ENCODE results near the gene TMUB2.
A peak's percentile ranks its signal among the peaks of the same experiment; 100 is the strongest.

The TMUB2 gene

DNA sequence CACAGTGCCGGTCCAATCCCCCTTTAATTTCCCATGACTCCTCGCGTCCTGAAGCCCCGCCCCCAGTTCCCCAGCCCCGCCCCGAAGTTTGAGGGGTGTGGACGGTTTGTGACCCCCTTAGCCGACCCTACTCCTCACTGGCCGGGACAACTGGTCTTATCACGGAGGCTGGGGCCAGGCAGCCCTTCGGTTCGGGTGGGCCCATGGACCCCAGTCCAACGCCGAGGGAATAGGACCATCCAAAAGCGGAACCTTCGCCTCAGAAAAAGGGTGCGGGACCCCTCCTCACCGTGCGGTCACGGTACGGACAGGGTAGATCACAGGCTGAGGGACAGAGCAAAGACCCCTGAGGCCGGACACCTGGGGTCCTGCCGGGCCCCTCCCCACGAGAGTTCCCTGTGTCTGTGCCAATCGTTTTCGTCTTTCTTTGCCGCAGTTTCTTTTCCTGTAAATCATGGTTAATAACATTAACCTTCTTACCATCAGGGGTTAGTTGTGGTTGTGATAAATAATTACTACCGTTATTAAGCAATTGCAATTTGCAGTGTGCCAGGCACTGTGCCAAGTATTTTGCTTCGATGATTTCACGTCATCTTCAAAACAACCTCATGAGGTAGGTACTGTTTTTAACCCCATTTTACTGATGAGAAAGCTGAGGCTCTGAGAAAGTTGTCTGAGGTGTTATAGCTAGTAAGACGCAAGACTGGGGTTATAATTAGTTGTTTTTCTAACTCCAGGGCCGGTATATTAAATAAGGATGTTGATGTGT lies 543 bp downstream of the TMUB2 start:
- TF ChIP-seq FOXP2 (optimal IDR thresholded peaks at IDR 0.05; ENCODE audit: borderline replicate concordance, extremely low read depth, extremely low read length, insufficient read depth) (peak; percentile 47), TAF1 (IDR thresholded peaks at IDR 0.05; ENCODE audit: borderline replicate concordance, insufficient read depth, low read length) (no peak)

DNA sequence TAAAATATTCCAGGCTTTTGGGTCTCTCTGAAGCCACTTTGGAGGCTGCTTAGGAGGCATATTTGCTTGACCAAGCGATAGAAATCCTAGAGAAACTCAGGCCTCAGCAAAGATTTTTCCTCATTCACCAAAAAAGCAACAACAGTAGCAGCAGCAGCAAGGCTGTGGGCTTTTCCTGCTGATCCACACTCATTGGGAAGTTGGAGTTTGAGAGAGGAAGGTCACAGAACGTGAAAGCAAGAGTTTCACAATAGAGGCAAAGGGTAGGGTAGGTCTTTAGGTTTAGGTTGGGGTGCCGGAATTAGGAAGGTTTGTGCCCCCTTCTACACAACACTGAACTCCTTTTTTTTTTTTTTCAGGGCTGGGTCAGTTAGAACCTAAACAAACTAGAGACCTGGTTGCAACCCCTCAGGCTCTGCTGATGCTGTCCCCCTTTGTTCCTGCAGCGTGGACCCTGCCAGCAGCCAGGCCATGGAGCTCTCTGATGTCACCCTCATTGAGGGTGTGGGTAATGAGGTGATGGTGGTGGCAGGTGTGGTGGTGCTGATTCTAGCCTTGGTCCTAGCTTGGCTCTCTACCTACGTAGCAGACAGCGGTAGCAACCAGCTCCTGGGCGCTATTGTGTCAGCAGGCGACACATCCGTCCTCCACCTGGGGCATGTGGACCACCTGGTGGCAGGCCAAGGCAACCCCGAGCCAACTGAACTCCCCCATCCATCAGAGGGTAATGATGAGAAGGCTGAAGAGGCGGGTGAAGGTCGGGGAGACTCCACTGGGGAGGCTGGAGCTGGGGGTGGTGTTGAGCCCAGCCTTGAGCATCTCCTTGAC lies 2.0 kb downstream of the TMUB2 start:
- TF ChIP-seq, protein P1, sequence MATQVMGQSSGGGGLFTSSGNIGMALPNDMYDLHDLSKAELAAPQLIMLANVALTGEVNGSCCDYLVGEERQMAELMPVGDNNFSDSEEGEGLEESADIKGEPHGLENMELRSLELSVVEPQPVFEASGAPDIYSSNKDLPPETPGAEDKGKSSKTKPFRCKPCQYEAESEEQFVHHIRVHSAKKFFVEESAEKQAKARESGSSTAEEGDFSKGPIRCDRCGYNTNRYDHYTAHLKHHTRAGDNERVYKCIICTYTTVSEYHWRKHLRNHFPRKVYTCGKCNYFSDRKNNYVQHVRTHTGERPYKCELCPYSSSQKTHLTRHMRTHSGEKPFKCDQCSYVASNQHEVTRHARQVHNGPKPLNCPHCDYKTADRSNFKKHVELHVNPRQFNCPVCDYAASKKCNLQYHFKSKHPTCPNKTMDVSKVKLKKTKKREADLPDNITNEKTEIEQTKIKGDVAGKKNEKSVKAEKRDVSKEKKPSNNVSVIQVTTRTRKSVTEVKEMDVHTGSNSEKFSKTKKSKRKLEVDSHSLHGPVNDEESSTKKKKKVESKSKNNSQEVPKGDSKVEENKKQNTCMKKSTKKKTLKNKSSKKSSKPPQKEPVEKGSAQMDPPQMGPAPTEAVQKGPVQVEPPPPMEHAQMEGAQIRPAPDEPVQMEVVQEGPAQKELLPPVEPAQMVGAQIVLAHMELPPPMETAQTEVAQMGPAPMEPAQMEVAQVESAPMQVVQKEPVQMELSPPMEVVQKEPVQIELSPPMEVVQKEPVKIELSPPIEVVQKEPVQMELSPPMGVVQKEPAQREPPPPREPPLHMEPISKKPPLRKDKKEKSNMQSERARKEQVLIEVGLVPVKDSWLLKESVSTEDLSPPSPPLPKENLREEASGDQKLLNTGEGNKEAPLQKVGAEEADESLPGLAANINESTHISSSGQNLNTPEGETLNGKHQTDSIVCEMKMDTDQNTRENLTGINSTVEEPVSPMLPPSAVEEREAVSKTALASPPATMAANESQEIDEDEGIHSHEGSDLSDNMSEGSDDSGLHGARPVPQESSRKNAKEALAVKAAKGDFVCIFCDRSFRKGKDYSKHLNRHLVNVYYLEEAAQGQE (IDR thresholded peaks at IDR 0.05; ENCODE audit: insufficient read depth in 1 of 2, low read depth in 2 of 2, low read length in 2 of 2), result no peak
- no peak for TF ChIP-seq SIN3A (IDR thresholded peaks at IDR 0.05; ENCODE audit: borderline replicate concordance, insufficient read depth, low read length)
- TF ChIP-seq POLR2AphosphoS5 (IDR thresholded peaks at IDR 0.05; ENCODE audit: low read depth, low read length), result no peak
- TF ChIP-seq FOXP2 (optimal IDR thresholded peaks at IDR 0.05; ENCODE audit: borderline replicate concordance, extremely low read depth, extremely low read length, insufficient read depth), result no peak
- TF ChIP-seq TAF1 (IDR thresholded peaks at IDR 0.05; ENCODE audit: borderline replicate concordance, insufficient read depth, low read length), result no peak

DNA sequence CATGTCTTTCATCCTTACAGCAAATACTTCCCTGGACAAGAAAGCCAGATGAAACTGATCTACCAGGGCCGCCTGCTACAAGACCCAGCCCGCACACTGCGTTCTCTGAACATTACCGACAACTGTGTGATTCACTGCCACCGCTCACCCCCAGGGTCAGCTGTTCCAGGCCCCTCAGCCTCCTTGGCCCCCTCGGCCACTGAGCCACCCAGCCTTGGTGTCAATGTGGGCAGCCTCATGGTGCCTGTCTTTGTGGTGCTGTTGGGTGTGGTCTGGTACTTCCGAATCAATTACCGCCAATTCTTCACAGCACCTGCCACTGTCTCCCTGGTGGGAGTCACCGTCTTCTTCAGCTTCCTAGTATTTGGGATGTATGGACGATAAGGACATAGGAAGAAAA lies 3.7 kb downstream of the TMUB2 start:
- TF ChIP-seq SIN3A (IDR thresholded peaks at IDR 0.05; ENCODE audit: borderline replicate concordance, insufficient read depth, low read length), result no peak
- no peak for TF ChIP-seq POLR2AphosphoS5 (IDR thresholded peaks at IDR 0.05; ENCODE audit: low read depth, low read length)
- TF ChIP-seq, protein P1 (IDR thresholded peaks at IDR 0.05; ENCODE audit: insufficient read depth in 1 of 2, low read depth in 2 of 2, low read length in 2 of 2), result no peak
- TF ChIP-seq TAF1 (IDR thresholded peaks at IDR 0.05; ENCODE audit: borderline replicate concordance, insufficient read depth, low read length), result no peak
- TF ChIP-seq FOXP2 (optimal IDR thresholded peaks at IDR 0.05; ENCODE audit: borderline replicate concordance, extremely low read depth, extremely low read length, insufficient read depth), result no peak

DNA sequence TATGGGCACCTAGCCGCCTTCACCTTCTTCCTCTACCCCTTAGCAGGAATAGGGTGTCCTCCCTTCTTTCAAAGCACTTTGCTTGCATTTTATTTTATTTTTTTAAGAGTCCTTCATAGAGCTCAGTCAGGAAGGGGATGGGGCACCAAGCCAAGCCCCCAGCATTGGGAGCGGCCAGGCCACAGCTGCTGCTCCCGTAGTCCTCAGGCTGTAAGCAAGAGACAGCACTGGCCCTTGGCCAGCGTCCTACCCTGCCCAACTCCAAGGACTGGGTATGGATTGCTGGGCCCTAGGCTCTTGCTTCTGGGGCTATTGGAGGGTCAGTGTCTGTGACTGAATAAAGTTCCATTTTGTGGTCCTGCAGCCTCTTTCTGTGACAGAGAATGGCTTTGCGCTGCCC lies 4.6 kb downstream of the TMUB2 start:
- TF ChIP-seq FOXP2 (optimal IDR thresholded peaks at IDR 0.05; ENCODE audit: borderline replicate concordance, extremely low read depth, extremely low read length, insufficient read depth), result no peak
- no peak for TF ChIP-seq SIN3A (IDR thresholded peaks at IDR 0.05; ENCODE audit: borderline replicate concordance, insufficient read depth, low read length)
- TF ChIP-seq, protein P1 (IDR thresholded peaks at IDR 0.05; ENCODE audit: insufficient read depth in 1 of 2, low read depth in 2 of 2, low read length in 2 of 2), result no peak
- no peak for TF ChIP-seq POLR2AphosphoS5 (IDR thresholded peaks at IDR 0.05; ENCODE audit: low read depth, low read length)
- TF ChIP-seq TAF1 (IDR thresholded peaks at IDR 0.05; ENCODE audit: borderline replicate concordance, insufficient read depth, low read length), result no peak

DNA sequence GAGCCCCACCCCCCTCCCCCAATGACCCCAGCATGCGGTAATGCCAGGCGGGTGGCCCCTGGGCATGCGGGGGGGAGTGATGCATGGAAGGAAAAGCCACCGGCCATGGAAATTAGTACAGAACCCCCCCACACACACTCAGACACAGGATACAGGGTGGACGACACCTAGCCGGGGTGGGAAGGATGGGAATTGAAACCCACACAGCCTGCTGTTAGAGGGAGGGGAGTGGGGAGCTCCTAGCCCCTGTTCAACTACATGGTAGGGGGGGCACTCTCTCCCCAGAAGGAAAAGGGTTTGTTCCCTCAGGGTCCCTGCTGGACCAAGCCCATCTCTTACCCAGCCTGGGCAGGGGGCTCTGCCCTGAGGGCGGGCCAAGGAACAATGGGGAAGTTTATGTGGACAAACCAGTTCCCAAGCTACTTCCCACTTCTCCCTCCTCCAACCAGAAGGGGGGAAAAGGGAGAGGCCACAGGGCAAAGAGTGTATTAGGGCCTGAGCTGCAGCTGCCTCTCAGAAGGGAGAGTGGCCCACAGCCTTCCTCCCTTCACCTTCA lies 5.2 kb downstream of the TMUB2 start:
- TF ChIP-seq FOXP2 (optimal IDR thresholded peaks at IDR 0.05; ENCODE audit: borderline replicate concordance, extremely low read depth, extremely low read length, insufficient read depth), result no peak
- TF ChIP-seq SIN3A (IDR thresholded peaks at IDR 0.05; ENCODE audit: borderline replicate concordance, insufficient read depth, low read length), result no peak
- TF ChIP-seq TAF1 (IDR thresholded peaks at IDR 0.05; ENCODE audit: borderline replicate concordance, insufficient read depth, low read length), result no peak
- TF ChIP-seq, protein P1 (IDR thresholded peaks at IDR 0.05; ENCODE audit: insufficient read depth in 1 of 2, low read depth in 2 of 2, low read length in 2 of 2), result no peak
- no peak for TF ChIP-seq POLR2AphosphoS5 (IDR thresholded peaks at IDR 0.05; ENCODE audit: low read depth, low read length)

Data from PFSK-1 (cell line).